ENCODE measurements around the gene SYPL1.

SYPL1 gene

GRCh38 chr7:106102387-106102966 is 9.6 kb downstream of the SYPL1 start:
- Histone ChIP-seq H3K9me2 (replicated peaks; ENCODE audit: control insufficient read depth, low read length) (no peaks in the 10 kb centered on the region), H3K27ac (ENCODE audit: low read depth, low read length) (peak overlapping the region; percentile 46), H3K79me2 (ENCODE audit: control insufficient read depth, low read length) (peaks cover 100% of the 10 kb centered on the region), H4K20me1 (ENCODE audit: control insufficient read depth, insufficient read depth, low read depth, low read length) (peaks cover 31% of the 10 kb centered on the region), H3K4me1 (ENCODE audit: control insufficient read depth, low read length) (peaks cover 100% of the 10 kb centered on the region), H3K4me2 (ENCODE audit: low read length) (peak overlapping the region; percentile 69), H3K36me3 (ENCODE audit: control insufficient read depth, low read length) (peaks cover 95% of the 10 kb centered on the region), H3K4me3 (ENCODE audit: low read length) (peak overlapping the region; percentile 58), H3K9me3 (ENCODE audit: control insufficient read depth, insufficient read depth, low read length) (no peaks in the 10 kb centered on the region), H3F3A (ENCODE audit: control insufficient read depth, insufficient read depth) (peaks cover 50% of the 10 kb centered on the region), H3K27me3 (ENCODE audit: control insufficient read depth, low read length) (no peaks in the 10 kb centered on the region)
- no peak for TF ChIP-seq EZH2phosphoT487 (IDR thresholded peaks at IDR 0.05; ENCODE audit: borderline replicate concordance, low read length)
- TF ChIP-seq CTCF (IDR thresholded peaks at IDR 0.05; ENCODE audit: low read depth, low read length, poor library complexity, severe bottlenecking): no peak

GRCh38 chr7:106101726-106102125 is 10.4 kb downstream of the SYPL1 start:
- peaks cover 95% of the 10 kb centered on the region for H3K36me3 ChIP-seq (ENCODE audit: control insufficient read depth, low read length)
- TF ChIP-seq EZH2phosphoT487 (IDR thresholded peaks at IDR 0.05; ENCODE audit: borderline replicate concordance, low read length) (no peak), CTCF (IDR thresholded peaks at IDR 0.05; ENCODE audit: low read depth, low read length, poor library complexity, severe bottlenecking) (no peak)
- peaks cover 31% of the 10 kb centered on the region for H4K20me1 ChIP-seq (ENCODE audit: control insufficient read depth, insufficient read depth, low read depth, low read length)
- H3F3A ChIP-seq (ENCODE audit: control insufficient read depth, insufficient read depth): peaks cover 50% of the 10 kb centered on the region
- H3K9me3 ChIP-seq (ENCODE audit: control insufficient read depth, insufficient read depth, low read length): no peaks in the 10 kb centered on the region
- H3K27ac ChIP-seq (ENCODE audit: low read depth, low read length): peak overlapping the region; percentile 46
- H3K9me2 ChIP-seq (replicated peaks; ENCODE audit: control insufficient read depth, low read length): no peaks in the 10 kb centered on the region
- H3K4me1 ChIP-seq (ENCODE audit: control insufficient read depth, low read length): peaks cover 100% of the 10 kb centered on the region
- H3K4me2 ChIP-seq (ENCODE audit: low read length): peak overlapping the region; percentile 69
- H3K27me3 ChIP-seq (ENCODE audit: control insufficient read depth, low read length): no peaks in the 10 kb centered on the region
- peak overlapping the region; percentile 58 for H3K4me3 ChIP-seq (ENCODE audit: low read length)
- H3K79me2 ChIP-seq (ENCODE audit: control insufficient read depth, low read length): peaks cover 100% of the 10 kb centered on the region

GRCh38 chr7:106100863-106101629 is 11.1 kb downstream of the SYPL1 start:
- no peaks in the 10 kb centered on the region for H3K27me3 ChIP-seq (ENCODE audit: control insufficient read depth, low read length)
- H3K36me3 ChIP-seq (ENCODE audit: control insufficient read depth, low read length): peaks cover 95% of the 10 kb centered on the region
- H3K79me2 ChIP-seq (ENCODE audit: control insufficient read depth, low read length): peaks cover 100% of the 10 kb centered on the region
- no peaks in the 10 kb centered on the region for H3K9me3 ChIP-seq (ENCODE audit: control insufficient read depth, insufficient read depth, low read length)
- no peaks in the 10 kb centered on the region for H3K9me2 ChIP-seq (replicated peaks; ENCODE audit: control insufficient read depth, low read length)
- H3K4me2 ChIP-seq (ENCODE audit: low read length): peak overlapping the region; percentile 69
- peaks cover 56% of the 10 kb centered on the region for H3F3A ChIP-seq (ENCODE audit: control insufficient read depth, insufficient read depth)
- peak overlapping the region; percentile 46 for H3K27ac ChIP-seq (ENCODE audit: low read depth, low read length)
- peaks cover 31% of the 10 kb centered on the region for H4K20me1 ChIP-seq (ENCODE audit: control insufficient read depth, insufficient read depth, low read depth, low read length)
- TF ChIP-seq CTCF (IDR thresholded peaks at IDR 0.05; ENCODE audit: low read depth, low read length, poor library complexity, severe bottlenecking): no peak
- TF ChIP-seq EZH2phosphoT487 (IDR thresholded peaks at IDR 0.05; ENCODE audit: borderline replicate concordance, low read length): no peak
- H3K4me3 ChIP-seq (ENCODE audit: low read length): peak overlapping the region; percentile 58
- peaks cover 100% of the 10 kb centered on the region for H3K4me1 ChIP-seq (ENCODE audit: control insufficient read depth, low read length)

Data from DOHH2 (cell line).